ENCODE measurements around the gene NCOA4.
"Not testable (repeated sequence)": the region's sequence is repeated elsewhere in the genome, so short reads cannot be mapped to it uniquely, and the experiment has no call there.

Gene NCOA4

GRCh38 chr10:46052791-46053375 is 22.5 kb upstream of the NCOA4 start:
- no peak overlapping the region for H3K27ac ChIP-seq
- ChIA-PET CTCF (no interaction called here), POLR2A (ENCODE audit: low non-redundant PET) (no interaction called here)
- TF ChIP-seq, protein P1, sequence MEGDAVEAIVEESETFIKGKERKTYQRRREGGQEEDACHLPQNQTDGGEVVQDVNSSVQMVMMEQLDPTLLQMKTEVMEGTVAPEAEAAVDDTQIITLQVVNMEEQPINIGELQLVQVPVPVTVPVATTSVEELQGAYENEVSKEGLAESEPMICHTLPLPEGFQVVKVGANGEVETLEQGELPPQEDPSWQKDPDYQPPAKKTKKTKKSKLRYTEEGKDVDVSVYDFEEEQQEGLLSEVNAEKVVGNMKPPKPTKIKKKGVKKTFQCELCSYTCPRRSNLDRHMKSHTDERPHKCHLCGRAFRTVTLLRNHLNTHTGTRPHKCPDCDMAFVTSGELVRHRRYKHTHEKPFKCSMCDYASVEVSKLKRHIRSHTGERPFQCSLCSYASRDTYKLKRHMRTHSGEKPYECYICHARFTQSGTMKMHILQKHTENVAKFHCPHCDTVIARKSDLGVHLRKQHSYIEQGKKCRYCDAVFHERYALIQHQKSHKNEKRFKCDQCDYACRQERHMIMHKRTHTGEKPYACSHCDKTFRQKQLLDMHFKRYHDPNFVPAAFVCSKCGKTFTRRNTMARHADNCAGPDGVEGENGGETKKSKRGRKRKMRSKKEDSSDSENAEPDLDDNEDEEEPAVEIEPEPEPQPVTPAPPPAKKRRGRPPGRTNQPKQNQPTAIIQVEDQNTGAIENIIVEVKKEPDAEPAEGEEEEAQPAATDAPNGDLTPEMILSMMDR (conservative IDR thresholded peaks at IDR 0.05; ENCODE audit: low read depth): no peak
- no peak for DNase-seq (ENCODE audit: low spot score)

GRCh38 chr10:46052057-46052790 is 21.8 kb upstream of the NCOA4 start:
- TF ChIP-seq, protein P1 (conservative IDR thresholded peaks at IDR 0.05; ENCODE audit: low read depth): no peak
- POLR2A ChIA-PET (ENCODE audit: low non-redundant PET): no interaction called here
- DNase-seq (ENCODE audit: low spot score): no peak
- no peak overlapping the region for H3K27ac ChIP-seq
- CTCF ChIA-PET: no interaction called here

DNA sequence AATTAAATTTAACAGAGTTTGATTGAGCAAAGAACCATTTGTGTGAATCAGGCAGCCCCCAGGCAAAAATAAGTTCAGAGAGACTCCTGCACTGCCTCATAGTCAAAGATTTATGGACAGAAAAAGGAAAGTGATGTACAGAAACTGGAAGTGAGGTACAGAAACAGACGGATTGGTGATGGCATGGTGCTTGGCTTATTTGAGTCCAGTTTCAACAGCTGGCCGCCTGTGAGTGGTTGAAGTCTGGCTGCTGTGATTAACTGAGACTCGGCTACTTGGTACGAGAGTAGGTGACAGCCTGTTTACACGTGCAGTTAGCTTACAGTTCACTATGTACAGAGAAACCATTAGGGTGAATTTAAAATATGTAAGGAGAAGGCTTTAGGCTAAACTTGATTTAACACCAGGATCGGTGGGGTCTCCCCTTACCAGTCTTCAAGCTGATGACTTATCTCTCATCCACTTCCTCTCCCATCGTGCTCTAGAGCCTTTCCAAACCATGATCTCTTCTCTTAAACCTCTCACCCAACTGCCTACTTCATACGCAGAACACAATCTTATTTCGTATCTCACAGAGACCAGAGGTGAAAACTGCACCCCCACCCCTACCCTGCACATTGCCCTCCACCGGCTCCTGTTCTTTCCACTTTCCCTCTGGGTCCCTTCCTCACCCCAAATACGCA is 20.7 kb upstream of the NCOA4 start:
- ChIA-PET POLR2A (ENCODE audit: low non-redundant PET) (no interaction called here), CTCF (no interaction called here)
- DNase-seq (ENCODE audit: low spot score): no peak
- TF ChIP-seq, protein P1 (conservative IDR thresholded peaks at IDR 0.05; ENCODE audit: low read depth): no peak
- no peak overlapping the region for H3K27ac ChIP-seq

- POLR2A ChIA-PET (ENCODE audit: low non-redundant PET); CTCF ChIA-PET; DNase-seq (ENCODE audit: low spot score); H3K27ac ChIP-seq: not testable (repeated sequence)
These were observed 19.0 kb upstream of the NCOA4 start for GRCh38 chr10:46049497-46049831.

DNA sequence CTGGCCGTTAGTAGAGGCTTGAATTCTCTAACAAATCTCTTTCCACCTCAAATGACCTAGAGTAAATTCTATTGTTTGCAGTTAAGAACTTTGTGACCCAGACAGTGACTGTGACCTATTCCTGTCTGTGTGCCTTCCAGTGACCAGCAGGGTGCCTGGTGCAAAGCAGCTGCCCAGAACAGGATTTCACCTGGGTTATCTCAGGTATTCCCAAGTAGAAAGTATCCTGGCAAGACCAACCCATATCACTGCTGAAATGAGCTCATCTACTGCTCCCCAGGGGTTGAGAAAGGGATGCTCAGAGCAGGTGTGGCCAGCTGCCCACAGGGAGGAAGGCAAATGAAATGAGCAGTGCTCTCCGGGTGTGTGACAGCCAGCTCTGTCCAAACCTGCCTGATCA is 17.7 kb upstream of the NCOA4 start:
- H3K27ac ChIP-seq: no peak overlapping the region

DNA sequence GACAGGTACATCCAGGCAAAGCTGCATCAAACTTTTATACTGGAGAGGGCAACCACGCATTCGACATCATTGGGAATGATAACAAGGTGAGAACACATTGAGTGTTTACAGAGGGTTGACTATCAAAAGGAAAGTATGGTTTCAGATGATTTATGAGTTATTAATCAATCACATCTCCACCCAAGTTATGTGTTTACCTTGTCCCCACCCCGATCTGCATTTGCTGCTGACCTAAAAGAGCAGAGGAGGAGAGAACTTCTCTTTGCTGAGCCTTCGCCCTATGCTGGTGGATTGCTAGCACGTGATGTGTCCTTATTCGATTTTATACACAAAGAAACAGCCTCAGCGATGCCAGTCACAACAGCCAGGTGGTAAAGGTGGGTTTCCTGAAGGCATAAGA is 15.8 kb upstream of the NCOA4 start, which contains the start of gene MSMB:
TSS of gene MSMB (minus strand) at position 9 of the 400 bp plus-strand sequence. CDS start 32 bp downstream, outside the sequence.
- DNase-seq (ENCODE audit: low spot score): no peak
- TF ChIP-seq, protein P1 (conservative IDR thresholded peaks at IDR 0.05; ENCODE audit: low read depth): no peak
- CTCF ChIA-PET: no interaction called here
- H3K27ac ChIP-seq: no peak within 1 kb of the TSS
- POLR2A ChIA-PET (ENCODE audit: low non-redundant PET): no interaction called here

More for the DNA sequence above, 17.7 kb upstream of the NCOA4 start:
- DNase-seq (ENCODE audit: low spot score): no peak
- ChIA-PET CTCF (no interaction called here), POLR2A (ENCODE audit: low non-redundant PET) (no interaction called here)
- TF ChIP-seq, protein P1 (conservative IDR thresholded peaks at IDR 0.05; ENCODE audit: low read depth): no peak

- TF ChIP-seq, protein P1 (conservative IDR thresholded peaks at IDR 0.05; ENCODE audit: low read depth): no peak
- DNase-seq (ENCODE audit: low spot score): peak; percentile 75
- ChIA-PET CTCF (no interaction called here), POLR2A (ENCODE audit: low non-redundant PET) (no interaction called here)
- H3K27ac ChIP-seq: no peak overlapping the region
These were observed 12.1 kb upstream of the NCOA4 start for GRCh38 chr10:46042527-46042926.
